SK-N-SH (cell line): Measurements from ENCODE around the gene PCSK5.

ENCODE experiments used
- CTCF ChIP-seq: fragments of 200-600 bp; sonication (generic); IDR thresholded peaks from 2 replicates; pipeline ENCODE4 v1.6.1; 2017; ENCODE audit warnings: antibody characterized with exemption, mild to moderate bottlenecking, moderate library complexity
- ELF1 ChIP-seq: IDR thresholded peaks from 2 replicates; pipeline ENCODE4 v1.4.0; 2012
- MXI1 ChIP-seq: IDR thresholded peaks from 2 replicates; pipeline ENCODE4 v1.6.1; 2012; ENCODE audit warnings: mild to moderate bottlenecking, low read depth, low read length, improper control_type of control experiment
- POLR2AphosphoS5 ChIP-seq: IDR thresholded peaks from 2 replicates; pipeline ENCODE4 v1.6.1; 2012; ENCODE audit warnings: low read depth, low read length
- RFX5 ChIP-seq: IDR thresholded peaks from 2 replicates; pipeline ENCODE4 v1.6.1; 2012; ENCODE audit warnings: mild to moderate bottlenecking, improper control_type of control experiment, low read length
- YY1 ChIP-seq: IDR thresholded peaks from 2 replicates; pipeline ENCODE4 v1.4.0; 2012; ENCODE audit warnings: low read depth, mild to moderate bottlenecking

DNA sequence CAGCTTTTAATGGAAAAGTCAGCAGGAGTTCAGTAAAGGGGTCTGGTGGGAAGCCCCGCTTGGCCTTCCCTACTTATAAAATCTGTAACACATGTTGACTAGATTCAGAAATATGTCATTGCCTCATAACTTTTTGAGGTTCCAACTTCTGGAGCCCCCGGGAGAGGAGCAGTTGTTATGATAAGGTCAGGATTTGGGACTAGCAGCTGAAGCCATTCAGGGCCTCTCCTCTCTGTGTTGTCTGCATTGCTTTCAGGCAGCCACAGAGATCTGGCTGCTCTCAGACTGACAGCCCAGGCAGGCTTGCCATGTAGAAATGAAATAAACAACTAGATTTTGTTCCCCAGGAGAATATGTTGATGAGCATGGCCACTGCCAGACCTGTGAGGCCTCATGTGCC, 336.7 kb downstream of the PCSK5 start:
- TF ChIP-seq CTCF (no peak), POLR2AphosphoS5 (no peak), YY1 (no peak), RFX5 (no peak), ELF1 (no peak), MXI1 (no peak)
